A549 (cell line): ENCODE data around the gene GRM4. TPM values are rescaled to one million over a fixed set of nuclear protein-coding genes. Genes with fewer than 3 reads are reported as not detected.

Source experiments
- ATAC-seq, 2 experiments: fragments of 200-7000 bp in 1 of 2; fragments of >200 bp in 1 of 2; cut with Nextera tagmentation in 1 of 2; cut with Tn5 transposase in 1 of 2; 3 replicates each; pipeline versions ENCODE4 v1.8.0 to v1.9.1; 2018 to 2020; ENCODE audit warnings: mild to moderate bottlenecking in 1 of 2, moderate library complexity in 1 of 2
- CTCF ChIA-PET: fragments of 300-600 bp; sonication (Branson Sonifier 250); formaldehyde crosslinking; extraction: SDS; loops from one replicate; lab custom pipeline; 2021; ENCODE audit warnings: antibody characterized with exemption, inconsistent platforms; lab: Yijun Ruan, JAX
- POLR2A ChIA-PET: fragments of 350-600 bp; formaldehyde crosslinking; extraction: SDS; loops from one replicate; lab custom pipeline; 2021; ENCODE audit warnings: antibody characterized with exemption, inconsistent platforms; lab: Yijun Ruan, JAX
- DNase-seq, 2 experiments: peaks; one replicate each; pipeline versions ENCODE4 v3.0.0 to v3.0.0-alpha.2; 2011 to 2016; ENCODE audit warnings: low read depth in 1 of 2, low spot score in 1 of 2
- FAIRE-seq: peaks from 2 replicates; lab custom pipeline; 2011; peaks lifted over from hg19 to GRCh38; lab: Jason Lieb, UNC
- H3K27ac ChIP-seq, 2 experiments: fragments of >200 bp; sonication (Bioruptor Twin); formaldehyde crosslinking; 3 replicates each; pipeline ENCODE4 v1.5.1; 2016 to 2017
- H3K4me1 ChIP-seq: fragments of >200 bp; sonication (Bioruptor Twin); formaldehyde crosslinking; 3 replicates; pipeline ENCODE4 v1.6.1; 2016
- H3K4me2 ChIP-seq: fragments of >200 bp; sonication (Bioruptor Twin); formaldehyde crosslinking; 3 replicates; pipeline ENCODE4 v1.6.1; 2016
- H3K4me3 ChIP-seq: fragments of >200 bp; sonication (Bioruptor Twin); formaldehyde crosslinking; 3 replicates; pipeline ENCODE4 v1.5.1; 2016
- H3K9me3 ChIP-seq: fragments of >200 bp; sonication (Bioruptor Twin); formaldehyde crosslinking; 3 replicates; pipeline ENCODE4 v1.6.1; 2016
- ATOH8 ChIP-seq: fragments of 250-450 bp; sonication (Bioruptor Pico); IDR thresholded peaks from 2 replicates; pipeline ENCODE4 v1.5.0; 2020; ENCODE audit warnings: low read depth, mild to moderate bottlenecking, moderate library complexity
- BHLHE40 ChIP-seq: IDR thresholded peaks from 2 replicates; pipeline ENCODE4 v1.6.1; 2012; ENCODE audit warnings: low read depth, low read length, inconsistent platforms
- CEBPB ChIP-seq, 2 experiments: fragments of >200 bp in 1 of 2; sonication (Bioruptor Twin) in 1 of 2; formaldehyde crosslinking in 1 of 2; IDR thresholded peaks; 2 replicates each; pipeline ENCODE4 v1.6.1; 2012 to 2016
- CHD2 ChIP-seq: fragments of 150-350 bp; IDR thresholded peaks from 2 replicates; pipeline ENCODE4 v1.6.1; 2014; ENCODE audit warnings: low read length; ENCODE audit not compliant: partially characterized antibody
- FOSB ChIP-seq: fragments of 250-450 bp; sonication (Bioruptor Pico); IDR thresholded peaks from 2 replicates; pipeline ENCODE4 v1.5.0; 2020; ENCODE audit warnings: mild to moderate bottlenecking, moderate library complexity
- HOXA7 ChIP-seq: fragments of 250-450 bp; sonication (Bioruptor Pico); IDR thresholded peaks from 2 replicates; pipeline ENCODE4 v1.5.0; 2020; ENCODE audit warnings: mild to moderate bottlenecking, moderate library complexity
- HOXB13 ChIP-seq: fragments of 250-450 bp; sonication (Bioruptor Pico); IDR thresholded peaks from 2 replicates; pipeline ENCODE4 v1.5.0; 2020; ENCODE audit warnings: low read depth, mild to moderate bottlenecking, moderate library complexity
- HOXB5 ChIP-seq: fragments of 250-450 bp; sonication (Bioruptor Pico); IDR thresholded peaks from 2 replicates; pipeline ENCODE4 v1.5.0; 2020; ENCODE audit warnings: mild to moderate bottlenecking, moderate library complexity
- JUN ChIP-seq, 2 experiments: fragments of >200 bp; sonication (Bioruptor Twin); formaldehyde crosslinking; IDR thresholded peaks; 2 replicates in 1 of 2; 3 replicates in 1 of 2; pipeline ENCODE4 v1.6.1; 2016 to 2017
- KDM5A ChIP-seq: fragments of 200-600 bp; sonication (generic); IDR thresholded peaks from 2 replicates; pipeline ENCODE4 v1.6.1; 2016; ENCODE audit warnings: antibody characterized with exemption, mild to moderate bottlenecking
- MAZ ChIP-seq: fragments of 150-350 bp; IDR thresholded peaks from 2 replicates; pipeline ENCODE4 v1.6.1; 2014; ENCODE audit warnings: antibody characterized with exemption, low read depth, low read length, borderline replicate concordance
- NFE2L2 ChIP-seq: fragments of 150-350 bp; conservative IDR thresholded peaks from 2 replicates; pipeline ENCODE4 v1.6.1; 2014; ENCODE audit warnings: low read length
- NPAS2 ChIP-seq: fragments of 250-450 bp; sonication (Bioruptor Pico); IDR thresholded peaks from 2 replicates; pipeline ENCODE4 v1.8.0; 2022; ENCODE audit warnings: mild to moderate bottlenecking, moderate library complexity, borderline replicate concordance
- NR3C1 ChIP-seq: fragments of >200 bp; sonication (Bioruptor Twin); formaldehyde crosslinking; IDR thresholded peaks from 3 replicates; pipeline ENCODE4 v1.6.1; 2017
- PHF8 ChIP-seq: fragments of 200-600 bp; sonication (generic); IDR thresholded peaks from 2 replicates; pipeline ENCODE4 v1.6.1; 2016; ENCODE audit warnings: low read depth, mild to moderate bottlenecking, antibody characterized with exemption, moderate library complexity, borderline replicate concordance
- POLR2AphosphoS2 ChIP-seq: conservative IDR thresholded peaks from 2 replicates; pipeline ENCODE4 v1.6.1; 2012; ENCODE audit warnings: low read length, improper control_type of control experiment, inconsistent platforms
- RAD21 ChIP-seq, 2 experiments: fragments of >200 bp in 1 of 2; sonication (Bioruptor Twin) in 1 of 2; formaldehyde crosslinking in 1 of 2; IDR thresholded peaks in 1 of 2; conservative IDR thresholded peaks in 1 of 2; 2 replicates in 1 of 2; 3 replicates in 1 of 2; pipeline ENCODE4 v1.6.1; 2012 to 2018; ENCODE audit warnings: inconsistent platforms in 1 of 2
- RARB ChIP-seq: fragments of 250-450 bp; sonication (Bioruptor Pico); IDR thresholded peaks from 2 replicates; pipeline ENCODE4 v1.8.0; 2021; ENCODE audit warnings: mild to moderate bottlenecking, moderate library complexity
- RCOR1 ChIP-seq: fragments of 150-350 bp; IDR thresholded peaks from 2 replicates; pipeline ENCODE4 v1.6.1; 2014; ENCODE audit warnings: antibody characterized with exemption, low read length, low read depth
- REST ChIP-seq: fragments of 200-600 bp; sonication (generic); IDR thresholded peaks from 2 replicates; pipeline ENCODE4 v1.6.1; 2016; ENCODE audit warnings: antibody characterized with exemption, mild to moderate bottlenecking, moderate library complexity
- SMC3 ChIP-seq: fragments of >200 bp; sonication (Bioruptor Twin); formaldehyde crosslinking; IDR thresholded peaks from 3 replicates; pipeline ENCODE4 v1.6.1; 2018; ENCODE audit warnings: inconsistent platforms
- SREBF2 ChIP-seq: fragments of 450-650 bp; IDR thresholded peaks from 2 replicates; pipeline ENCODE4 v1.6.1; 2014; ENCODE audit warnings: mild to moderate bottlenecking, moderate library complexity
- TFCP2L1 ChIP-seq: fragments of 250-450 bp; sonication (Bioruptor Pico); IDR thresholded peaks from 2 replicates; pipeline ENCODE4 v1.5.0; 2021; ENCODE audit warnings: mild to moderate bottlenecking
- TP53 ChIP-seq: fragments of 250-450 bp; sonication (Bioruptor Pico); IDR thresholded peaks from 2 replicates; pipeline ENCODE4 v1.5.0; 2021; ENCODE audit warnings: mild to moderate bottlenecking, moderate library complexity
- WGBS: methylation state at CpG from one replicate; pipeline ENCODE4 v1.1.6; 2017; ENCODE audit errors: missing lambda C conversion rate; 5-methylcytosine and 5-hydroxymethylcytosine counted together
- polyA plus RNA-seq, 4 experiments: library from polyadenylated mRNA; depleted of rRNA in 3 of 4; stranded (reverse); fragments of >200 nt; fragmentation: RNase III in 1 of 4; extraction: RNeasy Plus Mini Kit Qiagen cat#74134 plus additional on column Dnase treatment in 1 of 4; gene quantifications; 2 replicates in 3 of 4; 3 replicates in 1 of 4; pipeline ENCODE4 v1.2.3, GENCODE V29; 2011 to 2017
- TF ChIP-seq, protein P1 (sequence below): fragments of >200 bp; sonication (Bioruptor Twin); formaldehyde crosslinking; IDR thresholded peaks from 3 replicates; pipeline ENCODE4 v1.5.1; 2016
- TF ChIP-seq, protein P2 (sequence below): fragments of >200 bp; sonication (Bioruptor Twin); formaldehyde crosslinking; IDR thresholded peaks from 2 replicates; pipeline ENCODE4 v1.6.1; 2016
- TF ChIP-seq, protein P3 (sequence below): fragments of 150-350 bp; IDR thresholded peaks from 2 replicates; pipeline ENCODE4 v1.6.1; 2014; ENCODE audit warnings: low read depth, mild to moderate bottlenecking, low read length
- TF ChIP-seq, protein P4 (sequence below): fragments of 450-650 bp; IDR thresholded peaks from 2 replicates; pipeline ENCODE4 v1.6.1; 2014; ENCODE audit warnings: antibody characterized with exemption

The GRM4 gene
- polyA plus RNA-seq, 2 of the 4 experiments (the other 2 are of a cell fraction): 0.05 TPM

DNA sequence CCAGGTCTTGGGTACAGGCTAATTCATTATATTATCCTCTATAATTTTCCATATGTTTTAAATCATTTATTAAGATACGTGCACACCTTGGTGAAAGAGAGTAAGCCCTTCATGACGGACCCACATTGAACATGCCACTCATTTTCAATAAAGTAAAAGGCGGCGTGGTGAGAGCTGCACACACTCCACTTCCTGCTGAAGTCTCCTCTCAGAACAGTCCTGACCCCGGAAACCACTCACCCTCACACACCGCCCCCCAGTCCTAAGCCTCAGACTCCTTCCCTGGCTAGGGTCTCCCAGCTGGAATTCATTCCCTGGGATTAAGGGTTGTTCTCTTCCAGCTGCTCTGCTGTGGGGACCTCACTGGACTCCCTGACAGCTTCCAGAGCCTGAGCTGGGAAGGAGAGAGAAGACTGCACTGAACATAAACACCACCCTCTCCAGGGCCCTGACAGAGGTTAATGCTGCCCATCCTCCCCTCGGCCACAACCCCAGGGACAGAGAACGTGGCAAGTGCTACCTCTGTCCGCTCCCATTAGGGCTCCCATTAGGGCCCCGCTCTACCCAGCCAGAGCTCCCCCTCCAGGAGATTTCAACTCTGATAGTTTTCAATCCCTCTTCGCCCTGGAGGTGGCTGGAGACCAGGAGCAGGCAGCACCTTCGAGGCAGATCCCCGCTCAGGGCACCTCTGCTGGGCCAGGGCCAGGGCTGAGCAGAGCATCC is 24.8 kb downstream of the GRM4 start (continued):
- TF ChIP-seq, protein P1, sequence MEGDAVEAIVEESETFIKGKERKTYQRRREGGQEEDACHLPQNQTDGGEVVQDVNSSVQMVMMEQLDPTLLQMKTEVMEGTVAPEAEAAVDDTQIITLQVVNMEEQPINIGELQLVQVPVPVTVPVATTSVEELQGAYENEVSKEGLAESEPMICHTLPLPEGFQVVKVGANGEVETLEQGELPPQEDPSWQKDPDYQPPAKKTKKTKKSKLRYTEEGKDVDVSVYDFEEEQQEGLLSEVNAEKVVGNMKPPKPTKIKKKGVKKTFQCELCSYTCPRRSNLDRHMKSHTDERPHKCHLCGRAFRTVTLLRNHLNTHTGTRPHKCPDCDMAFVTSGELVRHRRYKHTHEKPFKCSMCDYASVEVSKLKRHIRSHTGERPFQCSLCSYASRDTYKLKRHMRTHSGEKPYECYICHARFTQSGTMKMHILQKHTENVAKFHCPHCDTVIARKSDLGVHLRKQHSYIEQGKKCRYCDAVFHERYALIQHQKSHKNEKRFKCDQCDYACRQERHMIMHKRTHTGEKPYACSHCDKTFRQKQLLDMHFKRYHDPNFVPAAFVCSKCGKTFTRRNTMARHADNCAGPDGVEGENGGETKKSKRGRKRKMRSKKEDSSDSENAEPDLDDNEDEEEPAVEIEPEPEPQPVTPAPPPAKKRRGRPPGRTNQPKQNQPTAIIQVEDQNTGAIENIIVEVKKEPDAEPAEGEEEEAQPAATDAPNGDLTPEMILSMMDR: no peak
- TF ChIP-seq MAZ (no peak), BHLHE40 (no peak), SREBF2 (no peak), RAD21 (conservative IDR thresholded peaks at IDR 0.05 in 1 of 2, IDR thresholded peaks at IDR 0.05 in 1 of 2) (no peak), TP53 (no peak), ATOH8 (CRISPR knock-in tag) (no peak), JUN (IDR thresholded peaks at IDR 0.05) (no peak), PHF8 (no peak)
- TF ChIP-seq, protein P2, sequence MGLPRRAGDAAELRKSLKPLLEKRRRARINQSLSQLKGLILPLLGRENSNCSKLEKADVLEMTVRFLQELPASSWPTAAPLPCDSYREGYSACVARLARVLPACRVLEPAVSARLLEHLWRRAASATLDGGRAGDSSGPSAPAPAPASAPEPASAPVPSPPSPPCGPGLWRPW: no peak
- TF ChIP-seq, protein P3, sequence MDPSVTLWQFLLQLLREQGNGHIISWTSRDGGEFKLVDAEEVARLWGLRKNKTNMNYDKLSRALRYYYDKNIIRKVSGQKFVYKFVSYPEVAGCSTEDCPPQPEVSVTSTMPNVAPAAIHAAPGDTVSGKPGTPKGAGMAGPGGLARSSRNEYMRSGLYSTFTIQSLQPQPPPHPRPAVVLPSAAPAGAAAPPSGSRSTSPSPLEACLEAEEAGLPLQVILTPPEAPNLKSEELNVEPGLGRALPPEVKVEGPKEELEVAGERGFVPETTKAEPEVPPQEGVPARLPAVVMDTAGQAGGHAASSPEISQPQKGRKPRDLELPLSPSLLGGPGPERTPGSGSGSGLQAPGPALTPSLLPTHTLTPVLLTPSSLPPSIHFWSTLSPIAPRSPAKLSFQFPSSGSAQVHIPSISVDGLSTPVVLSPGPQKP: no peak

GRCh38 chr6:34115915-34116314 is 30.0 kb downstream of the GRM4 start:
- H3K27ac ChIP-seq: no peak overlapping the region
- POLR2A ChIA-PET: no interaction called here
- CTCF ChIA-PET: interaction anchor here (0.6 kb wide), 1 partner anchor 585 kb away, joined by 3 read pairs; no protein-coding TSS in a partner anchor
- H3K4me3 ChIP-seq: no peak overlapping the region
- TF ChIP-seq, protein P2: no peak
- TF ChIP-seq ATOH8 (CRISPR knock-in tag) (no peak), TFCP2L1 (CRISPR knock-in tag) (no peak), REST (no peak), SMC3 (no peak), HOXA7 (CRISPR knock-in tag) (no peak), RCOR1 (no peak), NFE2L2 (no peak), HOXB5 (no peak), NR3C1 (no peak), FOSB (CRISPR knock-in tag) (no peak), NPAS2 (CRISPR knock-in tag) (no peak), HOXB13 (CRISPR knock-in tag) (no peak), CEBPB (IDR thresholded peaks at IDR 0.05) (no peak), CHD2 (no peak), POLR2AphosphoS2 (no peak), RARB (CRISPR knock-in tag) (no peak), KDM5A (no peak)
- TF ChIP-seq, protein P4, sequence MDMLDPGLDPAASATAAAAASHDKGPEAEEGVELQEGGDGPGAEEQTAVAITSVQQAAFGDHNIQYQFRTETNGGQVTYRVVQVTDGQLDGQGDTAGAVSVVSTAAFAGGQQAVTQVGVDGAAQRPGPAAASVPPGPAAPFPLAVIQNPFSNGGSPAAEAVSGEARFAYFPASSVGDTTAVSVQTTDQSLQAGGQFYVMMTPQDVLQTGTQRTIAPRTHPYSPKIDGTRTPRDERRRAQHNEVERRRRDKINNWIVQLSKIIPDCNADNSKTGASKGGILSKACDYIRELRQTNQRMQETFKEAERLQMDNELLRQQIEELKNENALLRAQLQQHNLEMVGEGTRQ: no peak
- H3K4me2 ChIP-seq: no peak overlapping the region
- no peaks in the 10 kb centered on the region for H3K9me3 ChIP-seq
- 41% methylated on average over 11 of the region's 11 CpGs for WGBS
- DNase-seq: no peak
- FAIRE-seq: no peak
- ATAC-seq: no peak
- H3K4me1 ChIP-seq: no peaks in the 10 kb centered on the region
